Gastroesophageal sphincter (tissue), 3 donors: Measurements from ENCODE around the gene SDC1.

ENCODE experiments used
- POLR2A ChIP-seq, 2 donors: fragments of 450-650 bp; IDR thresholded peaks; one replicate each; pipeline ENCODE4 v1.6.1; 2017; ENCODE audit warnings: antibody characterized with exemption in 2 of 2, mild to moderate bottlenecking in 2 of 2, moderate library complexity in 1 of 2
- TF ChIP-seq, protein P1 (sequence below), 4 experiments: fragments of 200-600 bp in 2 of 4; fragments of 450-650 bp in 2 of 4; sonication (generic) in 1 of 4; IDR thresholded peaks; one replicate each; pipeline ENCODE4 v1.5.1; 2017 to 2019; ENCODE audit warnings: antibody characterized with exemption in 4 of 4, mild to moderate bottlenecking in 2 of 4, moderate library complexity in 2 of 4

DNA sequence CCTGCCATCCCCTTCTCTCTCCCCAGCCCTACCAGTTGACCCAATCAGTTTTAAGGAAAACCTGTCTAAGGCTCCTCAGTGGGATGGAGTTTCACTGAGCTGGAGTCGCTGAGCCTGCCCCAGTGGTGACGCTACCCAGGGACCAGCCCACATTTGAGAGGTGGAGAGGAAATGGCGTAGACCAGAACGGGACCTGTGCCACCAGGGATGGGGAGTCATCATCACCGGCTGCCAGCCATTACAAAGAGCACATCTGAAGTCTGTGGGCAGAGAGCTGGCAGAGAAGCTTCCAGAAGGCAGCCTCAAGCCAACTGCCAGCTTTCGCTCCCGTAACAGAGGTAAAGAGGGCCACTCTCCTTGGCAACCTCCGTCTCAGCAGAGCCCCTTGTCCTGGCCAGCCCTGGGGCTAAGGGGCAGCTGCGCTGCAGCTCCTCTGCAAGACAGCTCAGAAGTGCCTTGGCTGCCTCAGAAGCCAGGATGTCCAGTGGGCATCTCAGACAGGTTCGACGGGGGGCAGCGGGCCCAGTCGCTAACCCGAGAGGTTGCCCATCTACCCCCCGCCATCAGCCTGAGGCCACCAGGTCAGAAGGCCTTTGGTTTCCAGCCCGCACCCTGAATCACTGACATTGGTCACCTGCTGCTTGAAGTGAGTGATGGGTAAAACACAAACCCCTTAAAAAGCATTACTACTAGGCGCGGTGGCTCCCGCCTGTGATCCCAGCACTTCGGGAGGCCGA is 15.4 kb downstream of the SDC1 start:
- TF ChIP-seq, protein P1, sequence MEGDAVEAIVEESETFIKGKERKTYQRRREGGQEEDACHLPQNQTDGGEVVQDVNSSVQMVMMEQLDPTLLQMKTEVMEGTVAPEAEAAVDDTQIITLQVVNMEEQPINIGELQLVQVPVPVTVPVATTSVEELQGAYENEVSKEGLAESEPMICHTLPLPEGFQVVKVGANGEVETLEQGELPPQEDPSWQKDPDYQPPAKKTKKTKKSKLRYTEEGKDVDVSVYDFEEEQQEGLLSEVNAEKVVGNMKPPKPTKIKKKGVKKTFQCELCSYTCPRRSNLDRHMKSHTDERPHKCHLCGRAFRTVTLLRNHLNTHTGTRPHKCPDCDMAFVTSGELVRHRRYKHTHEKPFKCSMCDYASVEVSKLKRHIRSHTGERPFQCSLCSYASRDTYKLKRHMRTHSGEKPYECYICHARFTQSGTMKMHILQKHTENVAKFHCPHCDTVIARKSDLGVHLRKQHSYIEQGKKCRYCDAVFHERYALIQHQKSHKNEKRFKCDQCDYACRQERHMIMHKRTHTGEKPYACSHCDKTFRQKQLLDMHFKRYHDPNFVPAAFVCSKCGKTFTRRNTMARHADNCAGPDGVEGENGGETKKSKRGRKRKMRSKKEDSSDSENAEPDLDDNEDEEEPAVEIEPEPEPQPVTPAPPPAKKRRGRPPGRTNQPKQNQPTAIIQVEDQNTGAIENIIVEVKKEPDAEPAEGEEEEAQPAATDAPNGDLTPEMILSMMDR (IDR thresholded peaks at IDR 0.05) = no peak
- no peak for TF ChIP-seq POLR2A (IDR thresholded peaks at IDR 0.05)
